GDM1 (cell line): ENCODE data around the gene INPPL1.
"Not testable (repeated sequence)": the region's sequence is repeated elsewhere in the genome, so short reads cannot be mapped to it uniquely, and the experiment has no call there.

Experiments
- DNase-seq: peaks from one replicate; lab custom pipeline; 2025; lab: John Stamatoyannopoulos, UW

Gene INPPL1, protein sequence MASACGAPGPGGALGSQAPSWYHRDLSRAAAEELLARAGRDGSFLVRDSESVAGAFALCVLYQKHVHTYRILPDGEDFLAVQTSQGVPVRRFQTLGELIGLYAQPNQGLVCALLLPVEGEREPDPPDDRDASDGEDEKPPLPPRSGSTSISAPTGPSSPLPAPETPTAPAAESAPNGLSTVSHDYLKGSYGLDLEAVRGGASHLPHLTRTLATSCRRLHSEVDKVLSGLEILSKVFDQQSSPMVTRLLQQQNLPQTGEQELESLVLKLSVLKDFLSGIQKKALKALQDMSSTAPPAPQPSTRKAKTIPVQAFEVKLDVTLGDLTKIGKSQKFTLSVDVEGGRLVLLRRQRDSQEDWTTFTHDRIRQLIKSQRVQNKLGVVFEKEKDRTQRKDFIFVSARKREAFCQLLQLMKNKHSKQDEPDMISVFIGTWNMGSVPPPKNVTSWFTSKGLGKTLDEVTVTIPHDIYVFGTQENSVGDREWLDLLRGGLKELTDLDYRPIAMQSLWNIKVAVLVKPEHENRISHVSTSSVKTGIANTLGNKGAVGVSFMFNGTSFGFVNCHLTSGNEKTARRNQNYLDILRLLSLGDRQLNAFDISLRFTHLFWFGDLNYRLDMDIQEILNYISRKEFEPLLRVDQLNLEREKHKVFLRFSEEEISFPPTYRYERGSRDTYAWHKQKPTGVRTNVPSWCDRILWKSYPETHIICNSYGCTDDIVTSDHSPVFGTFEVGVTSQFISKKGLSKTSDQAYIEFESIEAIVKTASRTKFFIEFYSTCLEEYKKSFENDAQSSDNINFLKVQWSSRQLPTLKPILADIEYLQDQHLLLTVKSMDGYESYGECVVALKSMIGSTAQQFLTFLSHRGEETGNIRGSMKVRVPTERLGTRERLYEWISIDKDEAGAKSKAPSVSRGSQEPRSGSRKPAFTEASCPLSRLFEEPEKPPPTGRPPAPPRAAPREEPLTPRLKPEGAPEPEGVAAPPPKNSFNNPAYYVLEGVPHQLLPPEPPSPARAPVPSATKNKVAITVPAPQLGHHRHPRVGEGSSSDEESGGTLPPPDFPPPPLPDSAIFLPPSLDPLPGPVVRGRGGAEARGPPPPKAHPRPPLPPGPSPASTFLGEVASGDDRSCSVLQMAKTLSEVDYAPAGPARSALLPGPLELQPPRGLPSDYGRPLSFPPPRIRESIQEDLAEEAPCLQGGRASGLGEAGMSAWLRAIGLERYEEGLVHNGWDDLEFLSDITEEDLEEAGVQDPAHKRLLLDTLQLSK

DNA sequence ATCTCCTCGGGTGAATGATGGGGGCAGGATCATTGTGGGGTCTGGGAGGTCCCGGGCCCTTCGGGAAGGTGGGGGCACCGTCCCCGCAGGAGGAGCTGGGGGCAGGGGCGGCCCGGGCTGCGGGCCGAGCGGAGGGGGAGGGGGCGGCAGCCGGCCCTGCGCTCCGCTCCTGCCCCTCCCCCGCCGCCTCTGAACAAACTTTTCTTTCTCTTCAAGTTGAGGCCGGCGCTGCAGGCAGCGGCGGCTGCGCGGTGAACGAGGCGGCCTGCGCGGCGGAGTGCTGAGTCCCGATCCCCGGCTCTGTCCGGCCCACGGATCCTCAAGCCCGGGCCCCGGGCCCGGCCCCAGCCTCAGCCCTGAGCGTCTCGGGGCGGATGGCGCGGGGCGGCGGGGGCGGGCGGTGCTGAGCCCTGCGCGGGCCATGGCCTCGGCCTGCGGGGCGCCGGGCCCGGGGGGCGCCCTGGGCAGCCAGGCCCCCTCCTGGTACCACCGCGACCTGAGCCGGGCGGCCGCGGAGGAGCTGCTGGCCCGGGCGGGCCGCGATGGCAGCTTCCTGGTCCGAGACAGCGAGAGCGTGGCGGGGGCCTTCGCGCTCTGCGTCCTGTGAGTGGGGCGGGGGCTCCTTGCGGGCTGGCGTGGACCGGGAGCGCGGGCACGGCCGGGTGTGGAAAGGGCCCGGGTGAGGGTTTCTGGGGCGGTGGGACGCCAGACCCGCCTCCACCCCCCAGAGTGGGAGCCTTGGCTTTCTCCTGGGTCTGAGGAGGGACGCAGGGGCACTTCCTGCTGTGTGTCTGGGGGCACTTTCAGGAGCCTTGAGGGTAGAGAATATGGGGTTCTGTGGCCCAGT, at the start of gene INPPL1:
Gene INPPL1 (plus strand): TSS at position 204 of the 847 bp plus-strand sequence. CDS start 218 bp downstream, at position 422.
- no peak for DNase-seq

GRCh38 chr11:72177656-72178055, 46.9 kb upstream of the INPPL1 start:
- DNase-seq, result no peak

DNA sequence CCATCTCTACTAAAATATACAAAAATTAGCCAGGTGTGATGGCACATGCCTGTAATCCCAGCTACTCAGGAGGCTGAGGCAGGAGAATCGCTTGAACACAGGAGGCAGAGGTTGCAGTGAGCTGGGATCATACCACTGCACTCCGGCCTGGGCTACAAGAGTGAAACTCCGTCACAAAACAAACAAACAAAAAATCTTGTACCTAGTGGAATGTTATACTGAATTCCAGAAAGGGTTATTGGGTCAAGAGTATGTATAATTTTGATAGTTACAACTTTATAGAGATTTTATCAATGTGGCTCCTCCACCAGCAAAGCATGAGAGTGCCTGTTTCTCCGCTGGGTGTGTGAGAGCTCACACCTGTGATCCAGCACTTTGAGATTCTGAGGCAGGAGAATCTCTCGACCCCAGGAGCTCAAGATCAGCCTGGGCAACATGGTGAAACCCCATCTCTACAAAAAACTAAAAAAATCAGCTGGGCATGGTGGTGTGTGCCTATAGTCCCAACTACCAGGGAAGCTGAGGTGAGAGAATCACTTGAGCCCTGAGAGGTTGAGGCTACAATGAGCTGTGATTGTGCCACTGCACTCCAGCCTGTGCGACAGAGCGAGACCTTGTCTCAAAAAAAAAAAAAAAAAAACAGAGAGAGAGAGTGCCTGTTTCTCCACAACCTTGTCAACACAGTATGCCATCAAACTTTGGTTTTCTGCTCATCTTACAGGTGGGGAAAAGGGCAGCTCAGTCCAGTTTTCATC, 45.3 kb upstream of the INPPL1 start:
- DNase-seq, result no peak

- no peak for DNase-seq
Measured at GRCh38 chr11:72179804-72180396, 44.7 kb upstream of the INPPL1 start.

DNA sequence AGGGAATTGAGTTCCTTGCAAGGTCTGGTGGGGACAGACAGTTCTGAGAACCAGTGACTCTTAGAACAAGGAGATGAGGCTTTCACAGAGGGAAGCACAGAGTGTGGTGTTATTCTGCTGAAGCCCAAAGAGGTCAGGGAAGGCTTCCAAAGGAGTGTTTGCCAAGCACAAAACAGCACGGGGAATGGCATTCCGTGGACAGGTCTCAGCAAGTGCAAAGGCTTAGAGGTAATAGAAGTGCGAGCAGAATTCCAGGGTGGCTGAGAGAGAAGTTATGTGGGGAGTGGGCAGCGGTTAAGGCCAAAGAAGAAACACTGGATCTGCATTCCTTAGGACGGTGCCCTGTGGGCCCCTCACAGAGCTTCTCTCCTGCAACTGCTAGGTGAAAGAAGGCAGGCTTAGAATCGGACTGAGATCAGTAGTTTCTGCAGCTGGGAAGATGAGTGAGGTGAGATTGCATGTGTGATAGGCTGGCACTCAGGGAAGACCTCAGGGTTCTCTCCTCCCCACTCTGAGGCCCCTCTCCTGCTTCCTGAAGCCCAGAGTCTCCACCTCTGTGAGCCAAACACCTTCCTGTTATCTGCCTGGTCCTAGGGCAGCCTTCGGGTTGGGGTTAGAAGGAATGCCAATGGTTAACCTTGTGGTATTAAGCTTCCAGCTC, 43.5 kb upstream of the INPPL1 start:
- not testable (repeated sequence) for DNase-seq

DNA sequence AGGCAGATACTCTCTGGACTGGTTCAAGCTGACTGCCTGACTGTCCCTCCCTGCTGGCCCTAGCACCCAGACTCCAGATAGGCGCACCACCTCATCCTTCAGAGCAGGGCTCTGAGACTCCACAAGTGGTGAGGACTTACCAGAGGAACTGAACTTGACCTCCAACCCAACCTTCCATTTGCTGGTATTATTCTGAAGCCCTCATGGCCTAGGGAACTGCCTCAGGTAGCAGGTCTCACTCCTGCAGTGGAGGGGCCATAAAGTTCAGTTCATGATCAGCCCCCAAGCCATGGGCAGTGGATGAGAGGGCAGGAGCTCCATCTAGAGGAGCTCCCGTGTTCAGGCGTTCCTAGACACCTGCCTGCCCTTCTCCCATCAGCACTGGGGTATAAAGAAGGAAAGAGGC, 43.0 kb upstream of the INPPL1 start:
- not testable (repeated sequence) for DNase-seq

GRCh38 chr11:72188267-72188666, 36.3 kb upstream of the INPPL1 start:
- DNase-seq, result no peak

- no peak for DNase-seq
Measured at GRCh38 chr11:72189455-72190250, 34.9 kb upstream of the INPPL1 start.

DNA sequence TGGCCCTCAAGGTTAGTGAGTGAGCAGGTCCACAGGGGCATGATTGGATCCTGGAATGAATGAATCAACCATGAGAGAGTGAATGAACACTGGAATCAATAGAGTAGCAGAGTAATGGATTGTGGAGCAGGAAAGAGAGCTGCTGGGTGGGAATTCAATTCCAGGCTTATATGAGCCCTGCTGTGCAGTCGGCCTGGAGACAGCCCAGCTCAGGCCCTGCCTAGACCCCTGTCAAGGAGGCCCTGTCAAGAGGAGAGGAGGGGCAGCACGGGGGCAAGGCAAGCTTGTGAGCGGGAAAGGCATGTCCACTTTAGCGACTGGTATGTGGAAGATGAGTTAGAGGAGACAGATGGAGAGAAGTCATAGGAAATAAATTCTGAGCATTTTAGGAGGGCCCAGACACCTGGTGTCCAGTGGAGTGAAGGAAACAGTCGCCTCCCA, 33.9 kb upstream of the INPPL1 start:
- DNase-seq, result no peak

DNA sequence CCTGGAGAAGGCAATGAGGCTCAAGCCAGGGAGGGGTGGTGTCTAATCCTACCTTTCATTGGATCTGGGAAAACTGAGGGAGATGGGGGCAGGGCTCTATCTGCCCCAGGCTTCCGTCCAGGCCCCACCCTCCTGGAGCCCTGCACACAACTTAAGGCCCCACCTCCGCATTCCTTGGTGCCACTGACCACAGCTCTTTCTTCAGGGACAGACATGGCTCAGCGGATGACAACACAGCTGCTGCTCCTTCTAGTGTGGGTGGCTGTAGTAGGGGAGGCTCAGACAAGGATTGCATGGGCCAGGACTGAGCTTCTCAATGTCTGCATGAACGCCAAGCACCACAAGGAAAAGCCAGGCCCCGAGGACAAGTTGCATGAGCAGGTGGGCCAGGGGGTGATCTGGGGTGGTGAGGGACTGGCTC, 32.6 kb upstream of the INPPL1 start, which contains the start of gene FOLR1:
Gene FOLR1 (plus strand): TSS at position 180 of the 421 bp plus-strand sequence. CDS start 34 bp downstream, at position 214.
- DNase-seq, result no peak

- DNase-seq, result no peak
Measured at GRCh38 chr11:72195518-72196270, 28.9 kb upstream of the INPPL1 start.

DNA sequence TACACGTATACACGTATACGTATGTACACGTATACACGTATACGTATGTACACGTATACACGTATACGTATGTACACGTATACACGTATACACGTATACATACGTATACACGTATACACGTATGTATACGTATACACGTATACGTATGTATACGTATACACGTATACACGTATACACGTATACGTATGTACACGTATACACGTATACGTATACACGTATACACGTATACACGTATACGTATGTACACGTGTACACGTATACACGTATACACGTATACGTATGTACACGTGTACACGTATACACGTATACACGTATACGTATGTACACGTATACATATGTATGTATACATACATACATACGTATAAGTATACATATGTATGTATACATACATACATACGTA, 23.1 kb upstream of the INPPL1 start:
- not testable (repeated sequence) for DNase-seq

GRCh38 chr11:72202571-72202970, 22.0 kb upstream of the INPPL1 start:
- no peak for DNase-seq

GRCh38 chr11:72203163-72203562, 21.4 kb upstream of the INPPL1 start:
- DNase-seq, result no peak

DNA sequence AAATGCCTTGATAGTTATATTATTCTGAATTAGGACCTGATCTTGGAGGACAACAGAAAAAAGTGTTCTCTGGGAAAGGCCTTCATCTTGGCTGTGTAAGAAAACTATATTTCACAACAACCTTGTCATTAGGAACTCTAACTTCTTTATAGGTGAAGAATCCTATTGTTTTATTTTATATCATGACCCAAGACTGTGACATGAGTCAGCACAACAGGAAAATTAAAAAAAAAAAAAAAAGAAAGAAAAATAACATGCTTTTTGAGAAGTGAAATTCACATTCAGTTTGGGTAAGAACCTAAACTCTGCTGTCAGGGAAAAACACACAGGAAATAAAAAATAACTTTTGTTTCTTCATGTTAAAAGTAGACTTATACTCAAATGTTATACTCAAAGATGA, 19.7 kb upstream of the INPPL1 start:
- no peak for DNase-seq

DNA sequence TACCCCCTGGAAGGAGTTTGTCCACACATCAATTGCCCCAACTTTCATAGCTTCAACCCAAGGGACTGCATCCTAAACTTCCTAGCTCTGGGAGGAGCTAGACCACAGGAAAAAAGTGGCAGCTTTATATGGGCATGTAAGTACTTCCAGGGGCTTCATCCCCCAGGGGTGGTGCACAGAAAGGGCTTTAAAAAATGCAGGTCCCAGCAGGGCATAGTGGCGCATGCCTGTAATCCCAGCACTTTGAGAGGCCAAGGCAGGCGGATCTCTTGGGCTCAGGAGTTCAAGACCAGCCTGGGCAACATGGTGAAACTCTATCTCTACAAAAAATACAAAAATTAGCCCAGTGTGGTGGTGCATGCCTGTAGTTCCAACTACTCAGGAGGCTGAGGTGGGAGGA, 17.8 kb upstream of the INPPL1 start:
- not testable (repeated sequence) for DNase-seq

GRCh38 chr11:72208281-72208680, 16.3 kb upstream of the INPPL1 start:
- no peak for DNase-seq

DNA sequence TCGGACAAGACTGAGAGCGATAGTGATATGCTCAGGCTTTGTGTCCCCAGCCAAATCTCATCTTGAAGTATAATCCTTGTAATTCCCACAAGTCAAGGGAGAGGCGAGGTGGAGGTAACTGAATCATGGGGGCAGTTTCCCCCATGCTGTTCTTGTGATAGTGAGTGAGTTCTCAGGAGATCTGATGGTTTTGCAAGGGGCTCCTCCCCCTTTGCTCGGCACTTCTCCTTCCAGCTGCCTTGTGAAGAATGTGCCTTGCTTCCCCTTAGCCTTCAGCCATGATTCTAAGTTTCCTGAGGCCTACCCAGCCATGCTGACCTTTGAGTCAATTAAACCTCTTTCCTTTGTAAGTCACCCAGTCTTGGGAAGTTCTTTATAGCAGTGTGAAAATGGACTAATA, 15.5 kb upstream of the INPPL1 start:
- no peak for DNase-seq
